Trophoblast cell (in vitro differentiated cells and primary cell): ENCODE data around the gene SDE2.

ENCODE experiments used
- DNase-seq, 2 donors: peaks; one replicate each; pipeline ENCODE4 v3.0.0-alpha.2; 2016
- H2AFZ ChIP-seq: 2 replicates; pipeline ENCODE4 v1.6.1; 2013; ENCODE audit warnings: low read length, moderate library complexity, mild to moderate bottlenecking; ENCODE audit not compliant: insufficient read depth, poor library complexity
- H2AK5ac ChIP-seq: 2 replicates; pipeline ENCODE4 v1.6.1; 2013; ENCODE audit warnings: mild to moderate bottlenecking, low read length
- H2BK120ac ChIP-seq: 2 replicates; pipeline ENCODE4 v1.6.1; 2013; ENCODE audit warnings: low read length, mild to moderate bottlenecking, moderate library complexity; ENCODE audit not compliant: insufficient read depth, poor library complexity
- H2BK12ac ChIP-seq: 2 replicates; pipeline ENCODE4 v1.6.1; 2013; ENCODE audit warnings: mild to moderate bottlenecking, low read length, moderate library complexity
- H2BK5ac ChIP-seq: 2 replicates; pipeline ENCODE4 v1.6.1; 2013; ENCODE audit warnings: low read length, low read depth, moderate library complexity, mild to moderate bottlenecking; ENCODE audit not compliant: poor library complexity
- H3K14ac ChIP-seq: 2 replicates; pipeline ENCODE4 v1.6.1; 2013; ENCODE audit warnings: mild to moderate bottlenecking, low read length
- H3K18ac ChIP-seq: 2 replicates; pipeline ENCODE4 v1.6.1; 2013; ENCODE audit warnings: mild to moderate bottlenecking, low read length
- H3K23ac ChIP-seq: 2 replicates; pipeline ENCODE4 v1.6.1; 2013; ENCODE audit warnings: low read length
- H3K27ac ChIP-seq: 2 replicates; pipeline ENCODE4 v1.5.1; 2013; ENCODE audit warnings: low read depth, mild to moderate bottlenecking, inconsistent platforms, low read length, moderate library complexity
- H3K27me3 ChIP-seq: 2 replicates; pipeline ENCODE4 v1.6.1; 2013; ENCODE audit warnings: inconsistent platforms, mild to moderate bottlenecking, low read length, moderate library complexity; ENCODE audit not compliant: insufficient read depth
- H3K36me3 ChIP-seq, 2 experiments: 1 replicate in 1 of 2; 2 replicates in 1 of 2; pipeline ENCODE4 v1.6.1; 2013; ENCODE audit warnings: low read length in 2 of 2, mild to moderate bottlenecking in 2 of 2, moderate library complexity in 1 of 2; ENCODE audit not compliant: insufficient read depth in 2 of 2, control insufficient read depth in 1 of 2
- H3K4ac ChIP-seq: 2 replicates; pipeline ENCODE4 v1.6.1; 2013; ENCODE audit warnings: low read depth, mild to moderate bottlenecking, low read length, moderate library complexity
- H3K4me1 ChIP-seq, 2 experiments: 1 replicate in 1 of 2; 2 replicates in 1 of 2; pipeline ENCODE4 v1.6.1; 2013; ENCODE audit warnings: low read length in 2 of 2, mild to moderate bottlenecking in 2 of 2, moderate library complexity in 1 of 2; ENCODE audit not compliant: insufficient read depth in 2 of 2, control insufficient read depth in 1 of 2
- H3K4me2 ChIP-seq: 2 replicates; pipeline ENCODE4 v1.6.1; 2013; ENCODE audit warnings: inconsistent platforms, mild to moderate bottlenecking, low read length, moderate library complexity
- H3K4me3 ChIP-seq: 2 replicates; pipeline ENCODE4 v1.5.1; 2013; ENCODE audit warnings: mild to moderate bottlenecking, low read depth, low read length, inconsistent platforms
- H3K79me1 ChIP-seq: one replicate; pipeline ENCODE4 v1.6.1; 2013; ENCODE audit warnings: low read length
- H3K79me2 ChIP-seq: 2 replicates; pipeline ENCODE4 v1.6.1; 2013; ENCODE audit warnings: low read length, mild to moderate bottlenecking; ENCODE audit not compliant: control insufficient read depth, insufficient read depth, poor library complexity
- H3K9ac ChIP-seq: 2 replicates; pipeline ENCODE4 v1.6.1; 2013; ENCODE audit warnings: mild to moderate bottlenecking, low read length
- H3K9me3 ChIP-seq: 2 replicates; pipeline ENCODE4 v1.6.1; 2013; ENCODE audit warnings: low read depth, mild to moderate bottlenecking, control low read depth, inconsistent platforms, low read length; ENCODE audit not compliant: insufficient read depth
- H4K12ac ChIP-seq: 2 replicates; pipeline ENCODE4 v1.6.1; 2013; ENCODE audit warnings: low read depth, mild to moderate bottlenecking, low read length, moderate library complexity
- H4K8ac ChIP-seq: 2 replicates; pipeline ENCODE4 v1.6.1; 2013; ENCODE audit warnings: low read depth, mild to moderate bottlenecking, low read length, moderate library complexity
- H4K91ac ChIP-seq: one replicate; pipeline ENCODE4 v1.6.1; 2013; ENCODE audit warnings: low read depth, mild to moderate bottlenecking, low read length, moderate library complexity
- WGBS: extraction: QIAGEN DNeasy Blood & Tissue Kit; methylation state at CpG from one replicate; pipeline ENCODE4 v1.1.7; 2013; ENCODE audit warnings: missing lambda C conversion rate; ENCODE audit not compliant: insufficient read length, insufficient coverage; ENCODE audit errors: extremely low coverage; 5-methylcytosine and 5-hydroxymethylcytosine counted together

SDE2 gene

DNA sequence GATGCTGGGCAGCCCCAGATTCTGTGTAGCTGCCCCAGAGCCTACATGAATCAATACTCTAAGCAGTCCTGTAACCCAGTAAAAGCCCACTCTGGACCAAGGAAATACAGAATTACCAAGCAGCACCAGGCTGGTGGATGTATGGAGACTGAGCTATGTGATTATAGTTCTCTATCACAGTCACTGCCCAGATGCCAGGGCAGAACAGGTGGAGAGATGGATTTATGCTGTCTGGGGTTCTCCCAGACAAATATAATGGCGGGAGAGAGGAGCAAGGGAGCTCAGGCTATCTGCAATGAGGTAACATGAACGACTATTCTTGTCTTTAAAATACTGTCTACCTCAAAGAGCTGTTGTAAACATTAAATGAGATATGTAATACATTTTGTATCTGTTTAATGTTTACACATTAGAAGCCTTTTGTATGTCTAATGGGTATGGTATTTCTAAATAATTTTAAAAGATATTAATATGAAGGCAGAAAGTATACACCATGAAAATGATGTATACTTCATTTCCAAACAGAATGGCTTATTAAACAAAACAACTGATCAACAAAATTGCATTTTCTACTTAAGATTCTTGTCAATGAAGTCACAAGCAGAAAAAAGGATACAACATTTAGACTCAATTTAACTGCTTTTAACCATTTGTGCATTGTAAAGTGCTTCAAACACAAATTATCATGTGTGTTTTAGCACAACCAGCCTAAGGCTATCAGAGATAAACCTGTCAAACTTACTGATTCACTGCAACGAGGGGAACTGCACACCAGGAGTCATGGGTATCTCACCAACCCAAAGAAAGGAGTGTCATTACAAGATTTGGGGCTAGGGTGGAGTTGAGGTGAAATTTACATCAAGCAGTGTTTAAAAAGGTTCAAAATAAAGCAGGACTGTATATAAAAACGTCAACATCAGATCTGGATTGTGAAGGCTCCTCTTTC lies 3.0 kb downstream of the SDE2 start:
- no peaks in the 10 kb centered on the region for H3K9me3 ChIP-seq
- no peak overlapping the region for H2AFZ ChIP-seq
- H3K79me2 ChIP-seq, result peaks cover 11% of the 10 kb centered on the region
- peaks cover 17 to 19% of the 10 kb centered on the region in 2 experiments for H3K36me3 ChIP-seq
- WGBS, result no CpG with 5 or more reads among the region's 4 CpGs
- H3K27me3 ChIP-seq, result no peaks in the 10 kb centered on the region
- no peak overlapping the region for H3K14ac ChIP-seq
- peak overlapping the region; percentile 98 for H3K4ac ChIP-seq
- H2BK12ac ChIP-seq, result no peak overlapping the region
- H4K12ac ChIP-seq, result no peak overlapping the region
- no peak overlapping the region for H2AK5ac ChIP-seq
- no peak overlapping the region for H2BK5ac ChIP-seq
- no peak overlapping the region for H3K9ac ChIP-seq
- H3K4me1 ChIP-seq, result peaks cover 4 to 8% of the 10 kb centered on the region in 2 experiments
- H3K4me3 ChIP-seq, result no peak overlapping the region
- no peak overlapping the region for H4K8ac ChIP-seq
- H3K4me2 ChIP-seq, result no peak overlapping the region
- no peak overlapping the region for H2BK120ac ChIP-seq
- no peak overlapping the region for H3K23ac ChIP-seq
- H3K27ac ChIP-seq, result no peak overlapping the region
- H3K79me1 ChIP-seq, result peaks cover 8% of the 10 kb centered on the region
- no peak overlapping the region for H3K18ac ChIP-seq
- no peak for DNase-seq
- no peak overlapping the region for H4K91ac ChIP-seq

DNA sequence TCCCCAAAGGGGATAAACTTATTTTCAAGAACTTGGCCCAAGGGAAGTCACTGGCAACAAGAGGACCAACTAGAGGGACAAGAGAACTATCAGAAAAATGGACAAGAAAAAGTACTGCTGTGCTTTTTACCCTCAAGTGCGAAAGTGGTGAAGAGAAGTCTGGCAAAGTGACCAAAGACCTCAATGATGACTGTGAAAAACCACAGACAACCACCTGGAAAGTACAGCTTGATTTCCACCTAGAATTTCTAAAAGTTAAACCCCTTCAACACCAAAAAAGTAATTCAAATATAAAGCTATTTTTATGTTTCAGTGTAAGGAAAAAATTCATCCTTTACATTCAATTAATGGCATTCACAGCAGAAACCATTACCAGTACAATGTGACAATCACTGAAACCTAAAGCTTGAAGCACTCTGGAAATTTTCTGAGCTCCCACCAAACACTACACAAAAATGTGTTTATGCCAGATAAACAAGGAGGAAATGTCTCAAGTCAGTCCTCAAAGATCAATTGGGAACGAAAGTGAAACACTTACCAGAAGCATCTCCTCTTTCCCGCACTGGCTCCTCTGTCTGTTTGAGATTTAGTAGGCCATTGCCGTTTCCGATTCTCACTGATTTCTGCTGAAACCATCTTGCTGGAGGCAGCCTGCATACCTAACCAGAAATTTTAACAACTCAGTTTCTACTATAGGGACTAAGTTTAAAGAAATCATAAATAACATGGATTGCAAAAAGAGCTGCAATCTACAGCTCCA lies 8.3 kb downstream of the SDE2 start:
- no peaks in the 10 kb centered on the region for H3K9me3 ChIP-seq
- H3K79me1 ChIP-seq, result no peaks in the 10 kb centered on the region
- DNase-seq, result no peak
- no peak overlapping the region for H2BK5ac ChIP-seq
- no peak overlapping the region for H4K12ac ChIP-seq
- no peak overlapping the region for H3K9ac ChIP-seq
- no peak overlapping the region for H3K4me3 ChIP-seq
- no peak overlapping the region for H2AK5ac ChIP-seq
- H3K27me3 ChIP-seq, result no peaks in the 10 kb centered on the region
- no peaks in the 10 kb centered on the region for H3K4me1 ChIP-seq
- no peak overlapping the region for H3K4ac ChIP-seq
- H3K23ac ChIP-seq, result no peak overlapping the region
- no peak overlapping the region for H3K18ac ChIP-seq
- no CpG with 5 or more reads among the region's 5 CpGs for WGBS
- H2AFZ ChIP-seq, result no peak overlapping the region
- no peak overlapping the region for H3K27ac ChIP-seq
- H3K36me3 ChIP-seq, result peaks cover 35 to 42% of the 10 kb centered on the region in 2 experiments
- H2BK120ac ChIP-seq, result no peak overlapping the region
- peaks cover under 1% of the 10 kb centered on the region for H3K79me2 ChIP-seq
- no peak overlapping the region for H3K14ac ChIP-seq
- no peak overlapping the region for H4K8ac ChIP-seq
- no peak overlapping the region for H4K91ac ChIP-seq
- H2BK12ac ChIP-seq, result no peak overlapping the region
- no peak overlapping the region for H3K4me2 ChIP-seq

DNA sequence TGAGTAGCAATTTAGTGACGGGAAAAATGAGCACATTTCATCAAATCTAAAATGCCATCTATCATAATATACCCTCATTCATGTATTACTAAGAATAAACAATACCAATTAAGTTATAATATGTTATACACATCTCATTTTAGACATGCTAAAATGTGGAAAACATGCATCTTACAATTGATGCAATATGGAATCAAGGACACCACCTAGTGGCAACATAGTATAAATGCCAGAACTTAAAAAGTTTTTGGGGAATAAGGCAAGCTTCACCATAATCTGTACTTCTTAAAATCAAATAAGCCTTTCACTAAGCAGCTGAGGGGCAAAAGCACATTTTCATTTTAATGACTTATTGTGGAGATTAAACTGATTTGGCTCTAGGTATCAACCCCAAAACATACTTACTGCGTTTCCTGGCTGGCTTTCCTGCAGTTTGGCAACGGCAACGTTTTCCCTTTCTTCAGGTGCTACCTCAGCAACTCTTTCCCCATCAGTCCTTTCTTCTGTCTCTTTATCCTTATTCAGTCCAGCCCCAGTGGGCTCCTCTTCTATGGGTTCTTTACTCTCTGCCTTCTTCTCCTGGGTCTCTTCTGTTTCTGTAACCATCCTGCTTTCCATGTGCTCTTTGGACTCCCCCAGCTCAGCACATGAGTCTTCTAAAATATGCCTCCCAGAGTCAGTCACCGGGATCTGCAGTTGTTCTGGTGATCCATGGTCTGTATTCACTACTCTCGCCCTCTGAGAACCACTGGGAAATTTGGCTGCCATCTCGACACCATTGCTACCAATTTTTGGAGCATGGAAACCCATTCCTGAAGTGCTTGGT lies 11.4 kb downstream of the SDE2 start:
- Histone ChIP-seq H4K91ac (no peak overlapping the region), H4K12ac (no peak overlapping the region), H3K79me2 (no peaks in the 10 kb centered on the region), H3K14ac (no peak overlapping the region), H3K4me3 (no peak overlapping the region), H3K79me1 (no peaks in the 10 kb centered on the region), H2BK5ac (no peak overlapping the region), H3K23ac (no peak overlapping the region), H3K4ac (no peak overlapping the region), H3K18ac (no peak overlapping the region), H2BK12ac (no peak overlapping the region), H3K4me1 (no peaks in the 10 kb centered on the region), H3K9ac (no peak overlapping the region), H3K27me3 (no peaks in the 10 kb centered on the region), H4K8ac (no peak overlapping the region), H3K27ac (no peak overlapping the region), H3K4me2 (no peak overlapping the region), H2AFZ (no peak overlapping the region), H3K36me3 (peaks cover 34 to 38% of the 10 kb centered on the region in 2 experiments), H3K9me3 (no peaks in the 10 kb centered on the region), H2AK5ac (no peak overlapping the region), H2BK120ac (no peak overlapping the region)
- DNase-seq, result peak in 1 of 2 donors; percentile 66
- no CpG with 5 or more reads among the region's 7 CpGs for WGBS

GRCh38 chr1:225981714-225982113 lies 17.4 kb downstream of the SDE2 start:
- no peak overlapping the region for H3K4me3 ChIP-seq
- no CpG with 5 or more reads among the region's 3 CpGs for WGBS
- H2AK5ac ChIP-seq, result no peak overlapping the region
- no peak overlapping the region for H3K4ac ChIP-seq
- H3K79me2 ChIP-seq, result no peaks in the 10 kb centered on the region
- DNase-seq, result no peak
- no peak overlapping the region for H2AFZ ChIP-seq
- no peak overlapping the region for H3K14ac ChIP-seq
- H3K27me3 ChIP-seq, result no peaks in the 10 kb centered on the region
- no peak overlapping the region for H4K8ac ChIP-seq
- H2BK5ac ChIP-seq, result no peak overlapping the region
- H4K91ac ChIP-seq, result no peak overlapping the region
- peaks cover 24 to 35% of the 10 kb centered on the region in 2 experiments for H3K36me3 ChIP-seq
- no peak overlapping the region for H3K27ac ChIP-seq
- H3K4me1 ChIP-seq, result no peaks in the 10 kb centered on the region
- no peak overlapping the region for H3K18ac ChIP-seq
- H3K9ac ChIP-seq, result no peak overlapping the region
- no peak overlapping the region for H2BK120ac ChIP-seq
- H3K23ac ChIP-seq, result no peak overlapping the region
- no peak overlapping the region for H4K12ac ChIP-seq
- H2BK12ac ChIP-seq, result no peak overlapping the region
- no peak overlapping the region for H3K4me2 ChIP-seq
- peaks cover 4% of the 10 kb centered on the region for H3K9me3 ChIP-seq
- H3K79me1 ChIP-seq, result no peaks in the 10 kb centered on the region
